PC-3 (cell line): ENCODE results near the gene CCDC13. TPM values are rescaled to one million over a fixed set of nuclear protein-coding genes. Genes with fewer than 3 reads are reported as not detected.
A peak's percentile ranks its signal among the peaks of the same experiment; 100 is the strongest.

Experiments
- ATAC-seq: fragments of 200-7000 bp; cut with Tn5 transposase; 2 replicates; pipeline ENCODE4 v1.9.1; 2020; ENCODE audit warnings: mild to moderate bottlenecking, moderate library complexity
- BruUV-seq: library from RNA; stranded (reverse); fragments of 400-500 nt; replicated peaks from 2 replicates; lab custom pipeline; 2021; lab: Mats Ljungman, UMichigan
- CTCF ChIA-PET: fragments of 300-600 bp; sonication (Branson Sonifier 250); formaldehyde crosslinking; loops from one replicate; lab custom pipeline; 2022; ENCODE audit warnings: antibody characterized with exemption; lab: Charles Lee
- POLR2A ChIA-PET: fragments of 300-600 bp; sonication (Branson Sonifier 250); formaldehyde crosslinking; loops from one replicate; lab custom pipeline; 2022; ENCODE audit warnings: antibody characterized with exemption; ENCODE audit not compliant: unreplicated experiment; lab: Charles Lee
- DNase-seq: peaks from one replicate; pipeline ENCODE4 v3.0.0-alpha.2; 2015
- H2AFZ ChIP-seq: fragments of 300-600 bp; sonication (generic); 2 replicates; pipeline ENCODE4 v1.6.0; 2016; ENCODE audit warnings: antibody characterized with exemption, low read length
- H3F3A ChIP-seq: fragments of 300-600 bp; sonication (generic); one replicate; pipeline ENCODE4 v1.6.0; 2017; ENCODE audit warnings: antibody characterized with exemption, low read length, control low read depth, mild to moderate bottlenecking; ENCODE audit not compliant: unreplicated experiment
- H3K27ac ChIP-seq: fragments of 300-600 bp; sonication (generic); 2 replicates; pipeline ENCODE4 v1.5.1; 2016; ENCODE audit warnings: mild to moderate bottlenecking, low read length
- H3K27me3 ChIP-seq: fragments of 300-600 bp; sonication (generic); 2 replicates; pipeline ENCODE4 v1.6.1; 2016; ENCODE audit warnings: low read length, mixed read lengths
- H3K36me3 ChIP-seq: fragments of 300-600 bp; sonication (generic); 2 replicates; pipeline ENCODE4 v1.6.1; 2016; ENCODE audit warnings: low read depth, mixed run types, low read length, mixed read lengths
- H3K4me1 ChIP-seq: fragments of 300-600 bp; sonication (generic); 2 replicates; pipeline ENCODE4 v1.5.1; 2016; ENCODE audit warnings: low read length; ENCODE audit not compliant: insufficient read depth
- H3K4me2 ChIP-seq: fragments of 300-600 bp; sonication (generic); 2 replicates; pipeline ENCODE4 v1.6.0; 2016; ENCODE audit warnings: low read length
- H3K4me3 ChIP-seq: fragments of 300-600 bp; sonication (generic); 2 replicates; pipeline ENCODE4 v1.5.1; 2016; ENCODE audit warnings: mild to moderate bottlenecking, low read length, mixed read lengths
- H3K79me2 ChIP-seq: fragments of 300-600 bp; sonication (generic); 2 replicates; pipeline ENCODE4 v1.6.1; 2017; ENCODE audit warnings: low read length, mixed read lengths
- H3K9ac ChIP-seq: fragments of 300-600 bp; sonication (generic); 2 replicates; pipeline ENCODE4 v1.6.0; 2016; ENCODE audit warnings: mild to moderate bottlenecking, low read length
- H3K9me2 ChIP-seq: fragments of 300-600 bp; sonication (generic); replicated peaks from 2 replicates; pipeline ENCODE4 v1.6.1; 2016; ENCODE audit warnings: mixed run types, low read length, mixed read lengths
- H3K9me3 ChIP-seq: fragments of 300-600 bp; sonication (generic); 2 replicates; pipeline ENCODE4 v1.6.1; 2016; ENCODE audit warnings: low read length, mixed read lengths
- H4K20me1 ChIP-seq: fragments of 300-600 bp; sonication (generic); 2 replicates; pipeline ENCODE4 v1.6.1; 2016; ENCODE audit warnings: low read length, mixed read lengths
- CTCF ChIP-seq: fragments of 300-600 bp; sonication (generic); conservative IDR thresholded peaks from 2 replicates; pipeline ENCODE4 v1.5.1; 2017; ENCODE audit warnings: antibody characterized with exemption, low read depth, mild to moderate bottlenecking, low read length
- EZH2 ChIP-seq: fragments of 300-600 bp; sonication (generic); IDR thresholded peaks from one replicate; pipeline ENCODE4 v1.6.1; 2017; ENCODE audit warnings: antibody characterized with exemption, mild to moderate bottlenecking, low read length; ENCODE audit not compliant: unreplicated experiment
- EZH2phosphoT487 ChIP-seq: fragments of 300-600 bp; sonication (generic); IDR thresholded peaks from 2 replicates; pipeline ENCODE4 v1.6.1; 2018; ENCODE audit warnings: mild to moderate bottlenecking, antibody characterized with exemption, low read length, borderline replicate concordance
- intact Hi-C: fragments of 100-400 bp; cut with micrococcal nuclease; formaldehyde crosslinking; loops from 2 replicates; pipeline ENCODE4 v1.9.0; 2023
- total RNA-seq: library from RNA; depleted of rRNA; stranded (reverse); fragments of >200 nt; gene quantifications from 2 replicates; pipeline ENCODE4 v1.2.3, GENCODE V29; 2014

The CCDC13 gene
- total RNA-seq, 1 experiment from 2014 or later, result 0.47 TPM

DNA sequence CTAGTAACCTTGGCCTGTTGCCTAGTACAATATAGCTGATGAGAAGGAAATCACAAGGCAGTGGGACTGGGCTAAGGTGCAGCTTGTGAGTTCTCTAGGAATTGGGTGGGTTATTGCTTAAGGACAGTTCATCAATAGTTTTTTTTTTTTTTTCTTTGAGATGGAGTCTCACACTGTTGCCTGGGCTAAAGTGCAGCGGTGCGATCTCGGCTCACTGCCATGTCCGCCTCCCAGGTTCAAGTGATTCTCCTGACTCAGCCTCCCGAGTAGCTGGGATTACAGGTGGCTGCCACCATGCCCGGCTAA lies 47.6 kb upstream of the CCDC13 start:
- Histone ChIP-seq H3F3A (no peaks in the 10 kb centered on the region), H3K9me2 (no peaks in the 10 kb centered on the region), H3K27ac (peak overlapping the region; percentile 75), H3K4me1 (peaks cover 51% of the 10 kb centered on the region), H4K20me1 (no peaks in the 10 kb centered on the region), H3K79me2 (no peaks in the 10 kb centered on the region), H3K36me3 (no peaks in the 10 kb centered on the region), H3K27me3 (no peaks in the 10 kb centered on the region), H2AFZ (no peak overlapping the region), H3K4me3 (no peak overlapping the region), H3K4me2 (no peak overlapping the region), H3K9ac (peak overlapping the region; percentile 42), H3K9me3 (no peaks in the 10 kb centered on the region)
- POLR2A ChIA-PET, result no interaction called here
- CTCF ChIA-PET, result no interaction called here
- TF ChIP-seq EZH2, result no peak
- no peak for TF ChIP-seq CTCF
- no peak for TF ChIP-seq EZH2phosphoT487
- DNase-seq (no peak), ATAC-seq (no peak)
- intact Hi-C loops, result loop anchor here (1.0 to 10.0 kb wide), 4 partner anchors 9 to 666 kb away; partner anchors contain the start of gene HIGD1A
- BruUV-seq, result no TSS peak

DNA sequence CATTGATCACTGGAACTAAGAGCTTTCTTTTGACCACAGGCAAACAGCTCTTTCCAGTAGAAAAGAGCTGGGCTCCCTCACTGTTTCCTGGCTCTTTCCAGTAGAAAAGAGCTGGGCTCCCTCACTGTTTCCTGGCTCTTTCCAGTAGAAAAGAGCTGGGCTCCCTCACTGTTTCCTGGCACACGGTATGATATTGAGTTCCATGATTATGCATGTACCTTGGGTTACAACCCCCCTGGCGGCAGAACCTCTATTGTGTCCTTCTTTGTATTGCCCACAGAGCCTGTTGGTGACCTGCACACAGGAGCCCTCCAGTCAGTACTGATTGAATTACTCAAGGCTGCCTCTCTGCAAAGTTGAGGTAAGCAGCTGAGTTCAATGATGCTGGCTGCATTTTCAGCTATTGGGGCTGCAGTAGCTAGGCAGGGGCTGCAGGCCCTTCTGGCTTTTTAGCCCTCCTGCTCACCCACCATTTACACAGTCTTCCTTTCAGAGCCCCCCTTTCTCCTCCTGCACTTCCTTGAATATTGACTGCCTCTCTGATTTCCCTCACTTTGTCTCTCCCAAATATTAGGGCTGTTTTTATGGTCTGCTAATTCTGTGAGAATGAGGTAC lies 46.4 kb upstream of the CCDC13 start:
- no peaks in the 10 kb centered on the region for H3K79me2 ChIP-seq
- no peaks in the 10 kb centered on the region for H3K9me2 ChIP-seq
- H3K27me3 ChIP-seq, result no peaks in the 10 kb centered on the region
- H3K4me1 ChIP-seq, result peaks cover 59% of the 10 kb centered on the region
- intact Hi-C loops, result no loop called here
- peak overlapping the region; percentile 32 for H3K4me3 ChIP-seq
- H3F3A ChIP-seq, result no peaks in the 10 kb centered on the region
- peak overlapping the region; percentile 83 for H3K9ac ChIP-seq
- H3K4me2 ChIP-seq, result peak overlapping the region; percentile 79
- peak; percentile 59 for DNase-seq
- BruUV-seq, result TSS peak; percentile 82
- ChIA-PET CTCF (interaction anchor here (0.7 to 1.5 kb wide), 2 partner anchors 10 to 37 kb away, joined by 3 to 5 read pairs; no protein-coding TSS in a partner anchor), POLR2A (interaction anchor here (0.6 to 1.4 kb wide), 4 partner anchors 10 to 25 kb away, joined by 3 to 8 read pairs (median 4); partner anchors contain the start of gene HIGD1A)
- H4K20me1 ChIP-seq, result no peaks in the 10 kb centered on the region
- no peaks in the 10 kb centered on the region for H3K9me3 ChIP-seq
- ATAC-seq, result peak; percentile 21
- H2AFZ ChIP-seq, result no peak overlapping the region
- H3K36me3 ChIP-seq, result no peaks in the 10 kb centered on the region
- H3K27ac ChIP-seq, result peak overlapping the region; percentile 99
- TF ChIP-seq EZH2, result no peak
- TF ChIP-seq EZH2phosphoT487, result no peak
- TF ChIP-seq CTCF, result no peak; the same call in 1 of the 2 replicates

DNA sequence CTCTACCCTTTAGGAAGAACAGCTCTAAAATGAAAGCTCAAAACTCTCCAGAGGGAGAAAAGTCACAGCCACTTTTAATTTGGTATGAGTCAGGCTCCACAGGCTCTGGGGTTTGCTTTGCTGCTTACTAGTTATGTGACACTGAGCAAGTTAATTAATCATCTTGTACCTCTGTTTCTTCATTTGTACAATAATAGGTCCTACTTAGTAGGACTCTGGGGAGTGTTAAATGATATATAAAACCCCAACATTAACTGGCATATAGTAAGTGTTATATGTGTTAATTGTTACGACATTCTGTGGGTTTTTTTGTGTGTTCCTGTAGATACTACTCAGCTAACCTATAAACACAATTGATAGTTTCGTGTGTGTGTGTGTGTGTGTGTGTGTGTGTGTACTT lies 42.8 kb upstream of the CCDC13 start:
- DNase-seq (peak; percentile 38), ATAC-seq (peak; percentile 19)
- TF ChIP-seq EZH2 (no peak), EZH2phosphoT487 (no peak)
- peaks cover 47% of the 10 kb centered on the region for H3K4me1 ChIP-seq
- H3K27me3 ChIP-seq, result no peaks in the 10 kb centered on the region
- H3K79me2 ChIP-seq, result no peaks in the 10 kb centered on the region
- CTCF ChIA-PET, result no interaction called here
- peak overlapping the region; percentile 59 for H3K27ac ChIP-seq
- no peak overlapping the region for H3K9ac ChIP-seq
- no peaks in the 10 kb centered on the region for H3K9me2 ChIP-seq
- H4K20me1 ChIP-seq, result no peaks in the 10 kb centered on the region
- intact Hi-C loops, result loop anchor here (1.0 kb wide), 1 partner anchor 12 kb away; the partner anchor contains the start of gene HIGD1A
- no peak overlapping the region for H3K4me3 ChIP-seq
- POLR2A ChIA-PET, result interaction anchor here (0.7 to 1.5 kb wide), 3 partner anchors 13 to 66 kb away, joined by 3 to 11 read pairs (median 9); no protein-coding TSS in a partner anchor
- no peaks in the 10 kb centered on the region for H3K9me3 ChIP-seq
- BruUV-seq, result no TSS peak
- no peaks in the 10 kb centered on the region for H3K36me3 ChIP-seq
- no peaks in the 10 kb centered on the region for H3F3A ChIP-seq
- no peak overlapping the region for H2AFZ ChIP-seq
- peak overlapping the region; percentile 40 for H3K4me2 ChIP-seq
